OCI-LY7 (cell line): ENCODE data around the gene EBLN2. TPM values are rescaled to one million over a fixed set of nuclear protein-coding genes. Genes with fewer than 3 reads are reported as not detected.

ENCODE experiments used
- BruUV-seq: library from RNA; stranded (reverse); fragments of 400-500 nt; replicated peaks from 2 replicates; lab custom pipeline; 2021; lab: Mats Ljungman, UMichigan
- CTCF ChIA-PET: fragments of 300-600 bp; sonication (Branson Sonifier 250); formaldehyde crosslinking; loops from one replicate; lab custom pipeline; 2022; ENCODE audit warnings: antibody characterized with exemption; ENCODE audit not compliant: unreplicated experiment; lab: Charles Lee
- POLR2A ChIA-PET: fragments of 300-600 bp; sonication (Branson Sonifier 250); formaldehyde crosslinking; loops from one replicate; lab custom pipeline; 2022; ENCODE audit warnings: antibody characterized with exemption; lab: Charles Lee
- DNase-seq: peaks from one replicate; pipeline ENCODE4 v3.0.0-alpha.2; 2015; ENCODE audit warnings: low spot score
- H2AFZ ChIP-seq: fragments of 200-600 bp; sonication (generic), shearing (Covaris generic); 2 replicates; pipeline ENCODE4 v1.6.1; 2014; ENCODE audit warnings: mild to moderate bottlenecking, antibody characterized with exemption, low read length, moderate library complexity
- H3K27ac ChIP-seq: fragments of 200-600 bp; sonication (generic); 2 replicates; pipeline ENCODE4 v1.5.1; 2014; ENCODE audit warnings: mixed run types, low read depth, mild to moderate bottlenecking, moderate library complexity, low read length, inconsistent platforms; ENCODE audit not compliant: poor library complexity, severe bottlenecking
- H3K36me3 ChIP-seq: fragments of 200-600 bp; sonication (generic); 2 replicates; pipeline ENCODE4 v1.6.1; 2014; ENCODE audit warnings: mild to moderate bottlenecking, antibody characterized with exemption, low read length, moderate library complexity, mixed read lengths; ENCODE audit not compliant: insufficient read depth
- H3K4me1 ChIP-seq: fragments of 200-600 bp; sonication (generic); 2 replicates; pipeline ENCODE4 v1.5.1; 2014; ENCODE audit warnings: mild to moderate bottlenecking, low read length; ENCODE audit not compliant: insufficient read depth, poor library complexity, severe bottlenecking
- H3K4me2 ChIP-seq: fragments of 200-600 bp; sonication (generic); 2 replicates; pipeline ENCODE4 v1.6.1; 2014; ENCODE audit warnings: mild to moderate bottlenecking, low read length
- H3K4me3 ChIP-seq: fragments of 200-600 bp; sonication (generic); 2 replicates; pipeline ENCODE4 v1.5.1; 2014; ENCODE audit warnings: mild to moderate bottlenecking, low read depth, low read length; ENCODE audit not compliant: poor library complexity, severe bottlenecking
- H3K79me2 ChIP-seq: fragments of 200-600 bp; sonication (generic); 2 replicates; pipeline ENCODE4 v1.6.1; 2016; ENCODE audit warnings: low read depth, mild to moderate bottlenecking, low read length, moderate library complexity, mixed read lengths; ENCODE audit not compliant: insufficient read depth
- H3K9me2 ChIP-seq: fragments of 200-600 bp; sonication (generic); 2 replicates; pipeline ENCODE4 v1.6.1; 2016; ENCODE audit warnings: mild to moderate bottlenecking, low read length, mixed read lengths; ENCODE audit not compliant: insufficient read depth
- H3K9me3 ChIP-seq: fragments of 200-600 bp; sonication (generic); 2 replicates; pipeline ENCODE4 v1.6.1; 2014; ENCODE audit warnings: mild to moderate bottlenecking, mixed run types, low read length, mixed read lengths
- H4K20me1 ChIP-seq: fragments of 200-600 bp; sonication (generic); 2 replicates; pipeline ENCODE4 v1.6.1; 2014; ENCODE audit warnings: mild to moderate bottlenecking, antibody characterized with exemption, low read length, moderate library complexity, mixed read lengths; ENCODE audit not compliant: insufficient read depth
- CTCF ChIP-seq: fragments of 200-600 bp; sonication (generic); conservative IDR thresholded peaks from 2 replicates; pipeline ENCODE4 v1.5.1; 2014; ENCODE audit warnings: mild to moderate bottlenecking, antibody characterized with exemption, low read length, moderate library complexity, mixed read lengths
- EZH2phosphoT487 ChIP-seq: fragments of 200-600 bp; sonication (generic); IDR thresholded peaks from 2 replicates; pipeline ENCODE4 v1.6.1; 2018; ENCODE audit warnings: low read depth, borderline replicate concordance, mild to moderate bottlenecking, mixed run types, antibody characterized with exemption, low read length, moderate library complexity, mixed read lengths
- intact Hi-C: fragments of 100-400 bp; cut with micrococcal nuclease; formaldehyde crosslinking; loops from one replicate; pipeline ENCODE4 v1.10.0; 2022; ENCODE audit not compliant: unreplicated experiment
- total RNA-seq, 2 experiments: library from RNA; depleted of rRNA in 1 of 2; stranded (reverse); fragments of >200 nt in 1 of 2; shearing (Covaris generic) in 1 of 2; gene quantifications; 2 replicates each; pipeline ENCODE4 v1.2.3, GENCODE V29; 2014 to 2022

Gene EBLN2
- total RNA-seq, 2 experiments from 2014 or later = 9.3 to 10.5 TPM

- no TSS peak for BruUV-seq
- Histone ChIP-seq H3K79me2 (peaks cover 100% of the 10 kb centered on the region), H2AFZ (no peak overlapping the region), H3K4me1 (peaks cover 3% of the 10 kb centered on the region), H3K9me3 (no peaks in the 10 kb centered on the region), H3K4me3 (no peak overlapping the region), H3K27ac (no peak overlapping the region), H3K9me2 (no peaks in the 10 kb centered on the region), H3K4me2 (no peak overlapping the region), H4K20me1 (peaks cover 45% of the 10 kb centered on the region), H3K36me3 (peaks cover 55% of the 10 kb centered on the region)
- DNase-seq = no peak
- ChIA-PET POLR2A (interaction anchor here (0.6 to 2.3 kb wide), 5 partner anchors 15 to 760 kb away, joined by 3 to 6 read pairs (median 4); no protein-coding TSS in a partner anchor), CTCF (no interaction called here)
- TF ChIP-seq EZH2phosphoT487 (no peak), CTCF (no peak)
- intact Hi-C loops = no loop called here
Observed at GRCh38 chr3:73036694-73037591, 24.5 kb upstream of the EBLN2 start.

GRCh38 chr3:73041537-73041936 is 19.9 kb upstream of the EBLN2 start:
- POLR2A ChIA-PET = interaction anchor here (0.5 kb wide), 1 partner anchor 18 kb away, joined by 3 read pairs; no protein-coding TSS in a partner anchor
- CTCF ChIA-PET = no interaction called here
- TF ChIP-seq CTCF (no peak), EZH2phosphoT487 (no peak)
- H3K36me3 ChIP-seq = peaks cover 26% of the 10 kb centered on the region; the same call in 1 of the 2 replicates
- BruUV-seq = no TSS peak
- DNase-seq = no peak
- H3K9me2 ChIP-seq = no peaks in the 10 kb centered on the region
- peaks cover 3% of the 10 kb centered on the region for H3K4me1 ChIP-seq
- peaks cover 59% of the 10 kb centered on the region for H4K20me1 ChIP-seq
- no peak overlapping the region for H3K4me3 ChIP-seq
- intact Hi-C loops = no loop called here
- H3K79me2 ChIP-seq = peaks cover 100% of the 10 kb centered on the region
- H3K27ac ChIP-seq = no peak overlapping the region
- no peaks in the 10 kb centered on the region for H3K9me3 ChIP-seq
- H2AFZ ChIP-seq = no peak overlapping the region
- H3K4me2 ChIP-seq = no peak overlapping the region

- Histone ChIP-seq H3K4me2 (no peak overlapping the region), H3K36me3 (peaks cover 25% of the 10 kb centered on the region), H3K27ac (no peak overlapping the region), H4K20me1 (peaks cover 53% of the 10 kb centered on the region), H3K4me1 (no peaks in the 10 kb centered on the region), H3K9me2 (no peaks in the 10 kb centered on the region), H3K4me3 (no peak overlapping the region), H3K79me2 (peaks cover 100% of the 10 kb centered on the region), H2AFZ (no peak overlapping the region), H3K9me3 (no peaks in the 10 kb centered on the region)
- DNase-seq = no peak
- POLR2A ChIA-PET = interaction anchor here (0.9 kb wide), 1 partner anchor 14 kb away, joined by 3 read pairs; no protein-coding TSS in a partner anchor
- intact Hi-C loops = no loop called here
- no TSS peak for BruUV-seq
- TF ChIP-seq CTCF (no peak), EZH2phosphoT487 (no peak)
- CTCF ChIA-PET = no interaction called here
Observed at GRCh38 chr3:73043414-73043813, 18.0 kb upstream of the EBLN2 start.
